ENCODE data around the gene OR7C2. TPM values are rescaled to one million over a fixed set of nuclear protein-coding genes. Genes with fewer than 3 reads are reported as not detected.

Gene OR7C2
- total RNA-seq, 1 donor from 2014 or later: not detected

GRCh38 chr19:14979476-14980255 lies 38.4 kb downstream of the OR7C2 start, which contains the start of gene SLC1A6:
TSS of gene SLC1A6 (minus strand) at chr19:14979864. CDS start at chr19:14972910, 6,954 bp downstream.
- DNase-seq: no peak

DNA sequence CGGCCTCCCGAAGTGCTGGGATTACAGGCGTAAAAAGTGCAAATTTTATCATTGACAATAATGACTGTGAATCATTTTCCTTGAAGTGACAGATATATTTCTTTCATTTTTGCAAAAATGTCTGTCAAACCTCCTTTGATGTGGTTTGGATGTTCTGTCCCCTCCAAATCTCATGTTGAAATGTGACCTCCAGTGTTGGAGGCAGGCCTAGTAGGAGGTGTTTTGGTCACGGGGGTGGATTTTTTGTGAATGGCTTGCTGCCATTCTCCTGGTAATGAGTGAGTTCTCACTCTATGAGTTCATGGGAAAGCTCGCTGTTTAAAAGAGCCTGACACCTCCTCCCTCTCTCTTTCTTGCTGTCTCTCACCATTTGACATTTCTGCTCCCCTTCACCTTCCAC lies 43.8 kb downstream of the OR7C2 start:
- DNase-seq: no peak

Other genes with a start within 250 kb of the OR7C2 start
- 0.09 and 0.17 TPM in 2 replicates for gene ADGRE2, start 162.9 kb upstream of the OR7C2 start, total RNA-seq
- not detected in 2 replicates for gene OR7A5, start 106.3 kb upstream of the OR7C2 start, total RNA-seq
- not detected in 2 replicates for gene OR7C1, start 106.3 kb upstream of the OR7C2 start, total RNA-seq
- not detected in 2 replicates for gene OR7A10, start 92.6 kb upstream of the OR7C2 start, total RNA-seq
- gene OR7A17, start 55.4 kb upstream of the OR7C2 start, total RNA-seq: not detected in 2 replicates
- not detected in 2 replicates for gene SLC1A6, start 38.4 kb downstream of the OR7C2 start, total RNA-seq
- gene CASP14, start 108.0 kb downstream of the OR7C2 start, total RNA-seq: not detected in 2 replicates
- not detected in 2 replicates for gene OR1I1, start 140.7 kb downstream of the OR7C2 start, total RNA-seq
- 22.5 and 22.6 TPM in 2 replicates for gene SYDE1, start 165.9 kb downstream of the OR7C2 start, total RNA-seq

All from dermis blood vessel endothelial cell (primary cell).